ENCODE results near the gene PARVA. TPM values are rescaled to one million over a fixed set of nuclear protein-coding genes. Genes with fewer than 3 reads are reported as not detected.

The PARVA gene
- total RNA-seq, 1 donor from 2014 or later: 53.3 TPM

GRCh38 chr11:12540075-12540680 is 162.8 kb downstream of the PARVA start:
- TF ChIP-seq CTCF (IDR thresholded peaks at IDR 0.05; ENCODE audit: unreplicated experiment): no peak
- Mint-ChIP-seq H3K27ac (ENCODE audit: unreplicated experiment) (no peak overlapping the region), H3K9me3 (ENCODE audit: unreplicated experiment) (no peaks in the 10 kb centered on the region), H3K36me3 (ENCODE audit: low read depth, unreplicated experiment) (no peaks in the 10 kb centered on the region), H3K4me1 (ENCODE audit: unreplicated experiment) (peaks cover 16% of the 10 kb centered on the region), H3K4me3 (ENCODE audit: unreplicated experiment) (no peak overlapping the region), H3K27me3 (ENCODE audit: unreplicated experiment) (peaks cover 6% of the 10 kb centered on the region)
- no peak for DNase-seq (ENCODE audit: low spot score)

- Mint-ChIP-seq H3K27ac (ENCODE audit: unreplicated experiment) (no peak overlapping the region), H3K9me3 (ENCODE audit: unreplicated experiment) (no peaks in the 10 kb centered on the region), H3K36me3 (ENCODE audit: low read depth, unreplicated experiment) (no peaks in the 10 kb centered on the region), H3K4me1 (ENCODE audit: unreplicated experiment) (peaks cover 14% of the 10 kb centered on the region), H3K27me3 (ENCODE audit: unreplicated experiment) (peaks cover 6% of the 10 kb centered on the region), H3K4me3 (ENCODE audit: unreplicated experiment) (no peak overlapping the region)
- DNase-seq (ENCODE audit: low spot score): no peak
- no peak for TF ChIP-seq CTCF (IDR thresholded peaks at IDR 0.05; ENCODE audit: unreplicated experiment)
These were observed 163.7 kb downstream of the PARVA start for GRCh38 chr11:12540913-12541582.

- no peak for TF ChIP-seq CTCF (IDR thresholded peaks at IDR 0.05; ENCODE audit: unreplicated experiment)
- H3K27ac Mint-ChIP-seq (ENCODE audit: unreplicated experiment): no peak overlapping the region
- peaks cover 10% of the 10 kb centered on the region for H3K4me1 Mint-ChIP-seq (ENCODE audit: unreplicated experiment)
- no peaks in the 10 kb centered on the region for H3K36me3 Mint-ChIP-seq (ENCODE audit: low read depth, unreplicated experiment)
- peaks cover 5% of the 10 kb centered on the region for H3K27me3 Mint-ChIP-seq (ENCODE audit: unreplicated experiment)
- H3K4me3 Mint-ChIP-seq (ENCODE audit: unreplicated experiment): no peak overlapping the region
- H3K9me3 Mint-ChIP-seq (ENCODE audit: unreplicated experiment): no peaks in the 10 kb centered on the region
- DNase-seq (ENCODE audit: low spot score): no peak
These were observed 164.3 kb downstream of the PARVA start for GRCh38 chr11:12541583-12542151.

GRCh38 chr11:12542186-12542935 is 165.0 kb downstream of the PARVA start:
- no peaks in the 10 kb centered on the region for H3K36me3 Mint-ChIP-seq (ENCODE audit: low read depth, unreplicated experiment)
- H3K27me3 Mint-ChIP-seq (ENCODE audit: unreplicated experiment): peaks cover 3% of the 10 kb centered on the region
- H3K4me1 Mint-ChIP-seq (ENCODE audit: unreplicated experiment): peaks cover 10% of the 10 kb centered on the region
- no peak for DNase-seq (ENCODE audit: low spot score)
- no peak overlapping the region for H3K4me3 Mint-ChIP-seq (ENCODE audit: unreplicated experiment)
- no peaks in the 10 kb centered on the region for H3K9me3 Mint-ChIP-seq (ENCODE audit: unreplicated experiment)
- no peak for TF ChIP-seq CTCF (IDR thresholded peaks at IDR 0.05; ENCODE audit: unreplicated experiment)
- no peak overlapping the region for H3K27ac Mint-ChIP-seq (ENCODE audit: unreplicated experiment)

Data from endothelial cell (in vitro differentiated cells).